WTC11 (cell line): ENCODE results near the gene VDR. TPM values are rescaled to one million over a fixed set of nuclear protein-coding genes. Genes with fewer than 3 reads are reported as not detected.

Experiments used
- ATAC-seq: fragments of 200-7000 bp; cut with Tn5 transposase; 2 replicates; pipeline ENCODE4 v1.10.0; 2021; ENCODE audit warnings: mild to moderate bottlenecking, moderate library complexity
- CTCF ChIA-PET: fragments of 300-600 bp; sonication (Branson Sonifier 250); formaldehyde crosslinking; loops from one replicate; lab custom pipeline; 2021; ENCODE audit warnings: antibody characterized with exemption; lab: Charles Lee
- POLR2A ChIA-PET: fragments of 350-600 bp; sonication (Branson Sonifier 250); formaldehyde crosslinking; loops from one replicate; lab custom pipeline; 2021; ENCODE audit warnings: antibody characterized with exemption; lab: Charles Lee
- DNase-seq: peaks from one replicate; pipeline ENCODE4 v3.0.0; 2021; ENCODE audit warnings: low spot score
- H3K27ac Mint-ChIP-seq: 2 replicates; pipeline ENCODE4 v1.8.0; 2021; ENCODE audit warnings: mixed read lengths
- H3K27me3 Mint-ChIP-seq: 2 replicates; pipeline ENCODE4 v1.8.0; 2021; ENCODE audit warnings: low read depth, mild to moderate bottlenecking, moderate library complexity, mixed read lengths
- H3K36me3 Mint-ChIP-seq: 2 replicates; pipeline ENCODE4 v1.8.0; 2021; ENCODE audit warnings: mixed read lengths
- H3K4me1 Mint-ChIP-seq: 2 replicates; pipeline ENCODE4 v1.8.0; 2022; ENCODE audit warnings: mixed read lengths
- H3K4me3 Mint-ChIP-seq: 2 replicates; pipeline ENCODE4 v1.8.0; 2021; ENCODE audit warnings: mild to moderate bottlenecking, moderate library complexity, mixed read lengths
- H3K9me3 Mint-ChIP-seq: 2 replicates; pipeline ENCODE4 v1.8.0; 2021; ENCODE audit warnings: mixed read lengths
- AFF4 ChIP-seq: sonication (generic); formaldehyde crosslinking; IDR thresholded peaks from 2 replicates; pipeline ENCODE4 v1.8.1; 2023; ENCODE audit warnings: mild to moderate bottlenecking, missing genetic modification reagents, borderline replicate concordance
- ATF1 ChIP-seq: sonication (generic); formaldehyde crosslinking; IDR thresholded peaks from 2 replicates; pipeline ENCODE4 v1.8.1; 2023; ENCODE audit warnings: mild to moderate bottlenecking, moderate library complexity, missing genetic modification reagents
- CBFB ChIP-seq: sonication (generic); formaldehyde crosslinking; IDR thresholded peaks from 2 replicates; pipeline ENCODE4 v1.8.1; 2022; ENCODE audit warnings: mild to moderate bottlenecking, low read depth, missing genetic modification reagents
- CDX4 ChIP-seq: fragments of 250-450 bp; sonication (Bioruptor Pico); IDR thresholded peaks from 2 replicates; pipeline ENCODE4 v1.9.0; 2021; ENCODE audit warnings: moderate library complexity, mild to moderate bottlenecking, inconsistent platforms, borderline replicate concordance
- CREB1 ChIP-seq: sonication (generic); formaldehyde crosslinking; IDR thresholded peaks from 2 replicates; pipeline ENCODE4 v1.8.0; 2023; ENCODE audit warnings: mild to moderate bottlenecking, missing genetic modification reagents
- ELF4 ChIP-seq: sonication (generic); formaldehyde crosslinking; IDR thresholded peaks from 2 replicates; pipeline ENCODE4 v1.8.1; 2022; ENCODE audit warnings: low read depth, mild to moderate bottlenecking, moderate library complexity, missing genetic modification reagents
- ESRRA ChIP-seq: sonication (generic); formaldehyde crosslinking; IDR thresholded peaks from 2 replicates; pipeline ENCODE4 v1.8.1; 2022; ENCODE audit warnings: mild to moderate bottlenecking, missing genetic modification reagents, borderline replicate concordance
- FOXK1 ChIP-seq: sonication (generic); formaldehyde crosslinking; IDR thresholded peaks from 2 replicates; pipeline ENCODE4 v1.8.0; 2022; ENCODE audit warnings: mild to moderate bottlenecking, moderate library complexity, missing genetic modification reagents
- GTF2I ChIP-seq: fragments of 250-450 bp; sonication (Bioruptor Pico); conservative IDR thresholded peaks from 2 replicates; pipeline ENCODE4 v1.4.0; 2021; ENCODE audit warnings: mild to moderate bottlenecking
- HMGA2 ChIP-seq: fragments of 250-450 bp; sonication (Bioruptor Pico); IDR thresholded peaks from 2 replicates; pipeline ENCODE4 v1.4.0; 2021; ENCODE audit warnings: mild to moderate bottlenecking, moderate library complexity
- HMGXB4 ChIP-seq: sonication (generic); formaldehyde crosslinking; IDR thresholded peaks from 2 replicates; pipeline ENCODE4 v1.8.1; 2023; ENCODE audit warnings: mild to moderate bottlenecking, moderate library complexity, missing genetic modification reagents
- JUN ChIP-seq: sonication (generic); formaldehyde crosslinking; IDR thresholded peaks from 2 replicates; pipeline ENCODE4 v1.8.0; 2023; ENCODE audit warnings: mild to moderate bottlenecking, missing genetic modification reagents
- NFE2L1 ChIP-seq: sonication (generic); formaldehyde crosslinking; IDR thresholded peaks from 2 replicates; pipeline ENCODE4 v1.8.1; 2023; ENCODE audit warnings: missing genetic modification reagents
- RORB ChIP-seq: fragments of 250-450 bp; sonication (Bioruptor Pico); IDR thresholded peaks from 2 replicates; pipeline ENCODE4 v1.9.0; 2021; ENCODE audit warnings: mild to moderate bottlenecking
- STAT6 ChIP-seq: sonication (generic); formaldehyde crosslinking; conservative IDR thresholded peaks from 2 replicates; pipeline ENCODE4 v1.8.1; 2023; ENCODE audit warnings: mild to moderate bottlenecking, low read depth, missing genetic modification reagents, moderate library complexity
- ZNF232 ChIP-seq: sonication (generic); formaldehyde crosslinking; IDR thresholded peaks from 2 replicates; pipeline ENCODE4 v1.8.0; 2022; ENCODE audit warnings: mild to moderate bottlenecking, missing genetic modification reagents
- total RNA-seq: library from RNA; stranded (reverse); gene quantifications from 3 replicates; pipeline ENCODE4 v1.2.3, GENCODE V29; 2021
- TF ChIP-seq, protein P1 (sequence below): sonication (generic); formaldehyde crosslinking; IDR thresholded peaks from 2 replicates; pipeline ENCODE4 v1.8.0; 2023; ENCODE audit warnings: missing genetic modification reagents
- TF ChIP-seq, protein P2 (sequence below): fragments of 250-450 bp; sonication (Bioruptor Pico); IDR thresholded peaks from 2 replicates; pipeline ENCODE4 v1.9.0; 2021; ENCODE audit warnings: mild to moderate bottlenecking, borderline replicate concordance
- TF ChIP-seq, protein P3 (sequence below): sonication (generic); formaldehyde crosslinking; IDR thresholded peaks from 2 replicates; pipeline ENCODE4 v1.8.1; 2023; ENCODE audit warnings: mild to moderate bottlenecking, missing genetic modification reagents

Gene VDR
- total RNA-seq, 1 experiment from 2014 or later = 1.3 TPM

DNA sequence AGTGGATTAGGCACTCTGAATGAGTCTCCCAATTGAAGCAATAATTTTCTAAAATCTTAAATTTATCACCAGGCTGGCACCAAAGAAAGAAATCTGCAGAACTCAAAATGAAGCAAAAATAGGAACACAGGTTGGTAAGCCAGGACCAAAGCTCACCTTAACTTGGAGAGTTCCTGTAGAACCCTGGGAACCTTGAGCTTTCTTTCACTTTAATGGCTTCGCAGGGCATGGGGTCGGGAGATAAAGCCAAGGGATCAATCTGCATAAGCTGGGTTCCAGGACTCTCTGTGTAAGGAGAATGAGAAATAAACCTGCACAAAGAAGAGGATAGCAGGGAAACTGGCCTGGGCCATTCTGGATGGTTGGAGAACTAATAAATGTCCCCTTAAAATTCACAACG is 8.3 kb upstream of the VDR start:
- Mint-ChIP-seq H3K4me1 (no peaks in the 10 kb centered on the region), H3K27ac (no peak overlapping the region), H3K9me3 (peaks cover 5% of the 10 kb centered on the region), H3K27me3 (peaks cover 35% of the 10 kb centered on the region), H3K36me3 (no peaks in the 10 kb centered on the region), H3K4me3 (no peak overlapping the region)
- TF ChIP-seq ZNF232 (CRISPR knock-in tag) = no peak
- TF ChIP-seq FOXK1 (CRISPR knock-in tag) = no peak
- no peak for TF ChIP-seq CREB1 (CRISPR knock-in tag)
- TF ChIP-seq ESRRA (CRISPR knock-in tag) = no peak
- TF ChIP-seq CDX4 (CRISPR knock-in tag) = no peak
- TF ChIP-seq HMGXB4 (CRISPR knock-in tag) = no peak
- TF ChIP-seq STAT6 (CRISPR knock-in tag) = no peak
- TF ChIP-seq, protein P1, sequence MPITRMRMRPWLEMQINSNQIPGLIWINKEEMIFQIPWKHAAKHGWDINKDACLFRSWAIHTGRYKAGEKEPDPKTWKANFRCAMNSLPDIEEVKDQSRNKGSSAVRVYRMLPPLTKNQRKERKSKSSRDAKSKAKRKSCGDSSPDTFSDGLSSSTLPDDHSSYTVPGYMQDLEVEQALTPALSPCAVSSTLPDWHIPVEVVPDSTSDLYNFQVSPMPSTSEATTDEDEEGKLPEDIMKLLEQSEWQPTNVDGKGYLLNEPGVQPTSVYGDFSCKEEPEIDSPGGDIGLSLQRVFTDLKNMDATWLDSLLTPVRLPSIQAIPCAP (CRISPR knock-in tag) = no peak
- TF ChIP-seq, protein P2, sequence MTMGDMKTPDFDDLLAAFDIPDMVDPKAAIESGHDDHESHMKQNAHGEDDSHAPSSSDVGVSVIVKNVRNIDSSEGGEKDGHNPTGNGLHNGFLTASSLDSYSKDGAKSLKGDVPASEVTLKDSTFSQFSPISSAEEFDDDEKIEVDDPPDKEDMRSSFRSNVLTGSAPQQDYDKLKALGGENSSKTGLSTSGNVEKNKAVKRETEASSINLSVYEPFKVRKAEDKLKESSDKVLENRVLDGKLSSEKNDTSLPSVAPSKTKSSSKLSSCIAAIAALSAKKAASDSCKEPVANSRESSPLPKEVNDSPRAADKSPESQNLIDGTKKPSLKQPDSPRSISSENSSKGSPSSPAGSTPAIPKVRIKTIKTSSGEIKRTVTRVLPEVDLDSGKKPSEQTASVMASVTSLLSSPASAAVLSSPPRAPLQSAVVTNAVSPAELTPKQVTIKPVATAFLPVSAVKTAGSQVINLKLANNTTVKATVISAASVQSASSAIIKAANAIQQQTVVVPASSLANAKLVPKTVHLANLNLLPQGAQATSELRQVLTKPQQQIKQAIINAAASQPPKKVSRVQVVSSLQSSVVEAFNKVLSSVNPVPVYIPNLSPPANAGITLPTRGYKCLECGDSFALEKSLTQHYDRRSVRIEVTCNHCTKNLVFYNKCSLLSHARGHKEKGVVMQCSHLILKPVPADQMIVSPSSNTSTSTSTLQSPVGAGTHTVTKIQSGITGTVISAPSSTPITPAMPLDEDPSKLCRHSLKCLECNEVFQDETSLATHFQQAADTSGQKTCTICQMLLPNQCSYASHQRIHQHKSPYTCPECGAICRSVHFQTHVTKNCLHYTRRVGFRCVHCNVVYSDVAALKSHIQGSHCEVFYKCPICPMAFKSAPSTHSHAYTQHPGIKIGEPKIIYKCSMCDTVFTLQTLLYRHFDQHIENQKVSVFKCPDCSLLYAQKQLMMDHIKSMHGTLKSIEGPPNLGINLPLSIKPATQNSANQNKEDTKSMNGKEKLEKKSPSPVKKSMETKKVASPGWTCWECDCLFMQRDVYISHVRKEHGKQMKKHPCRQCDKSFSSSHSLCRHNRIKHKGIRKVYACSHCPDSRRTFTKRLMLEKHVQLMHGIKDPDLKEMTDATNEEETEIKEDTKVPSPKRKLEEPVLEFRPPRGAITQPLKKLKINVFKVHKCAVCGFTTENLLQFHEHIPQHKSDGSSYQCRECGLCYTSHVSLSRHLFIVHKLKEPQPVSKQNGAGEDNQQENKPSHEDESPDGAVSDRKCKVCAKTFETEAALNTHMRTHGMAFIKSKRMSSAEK (CRISPR knock-in tag) = no peak
- TF ChIP-seq NFE2L1 = no peak
- no peak for TF ChIP-seq HMGA2
- TF ChIP-seq ELF4 (CRISPR knock-in tag) = no peak
- TF ChIP-seq ATF1 = no peak
- DNase-seq = no peak
- ChIA-PET CTCF (interaction anchor here (1.8 to 5.4 kb wide), 3 partner anchors 8 to 36 kb away, joined by 7 to 39 read pairs (median 11); partner anchors contain the start of gene VDR), POLR2A (interaction anchor here (0.5 kb wide), 1 partner anchor 257 kb away, joined by 6 read pairs; no protein-coding TSS in a partner anchor)
- ATAC-seq = no peak

GRCh38 chr12:47912556-47912955 is 7.8 kb upstream of the VDR start:
- POLR2A ChIA-PET = no interaction called here
- CTCF ChIA-PET = interaction anchor here (1.8 to 5.4 kb wide), 3 partner anchors 8 to 37 kb away, joined by 7 to 39 read pairs (median 11); partner anchors contain the start of gene VDR
- no peak for DNase-seq
- Mint-ChIP-seq H3K4me1 (no peaks in the 10 kb centered on the region), H3K4me3 (no peak overlapping the region), H3K27ac (no peak overlapping the region), H3K27me3 (peaks cover 40% of the 10 kb centered on the region), H3K36me3 (no peaks in the 10 kb centered on the region), H3K9me3 (peaks cover 5% of the 10 kb centered on the region)
- no peak for ATAC-seq
- no peak for TF ChIP-seq GTF2I (CRISPR knock-in tag)
- TF ChIP-seq, protein P1 (CRISPR knock-in tag) = no peak
- TF ChIP-seq CBFB (CRISPR knock-in tag) = no peak
- no peak for TF ChIP-seq AFF4
- TF ChIP-seq, protein P3, sequence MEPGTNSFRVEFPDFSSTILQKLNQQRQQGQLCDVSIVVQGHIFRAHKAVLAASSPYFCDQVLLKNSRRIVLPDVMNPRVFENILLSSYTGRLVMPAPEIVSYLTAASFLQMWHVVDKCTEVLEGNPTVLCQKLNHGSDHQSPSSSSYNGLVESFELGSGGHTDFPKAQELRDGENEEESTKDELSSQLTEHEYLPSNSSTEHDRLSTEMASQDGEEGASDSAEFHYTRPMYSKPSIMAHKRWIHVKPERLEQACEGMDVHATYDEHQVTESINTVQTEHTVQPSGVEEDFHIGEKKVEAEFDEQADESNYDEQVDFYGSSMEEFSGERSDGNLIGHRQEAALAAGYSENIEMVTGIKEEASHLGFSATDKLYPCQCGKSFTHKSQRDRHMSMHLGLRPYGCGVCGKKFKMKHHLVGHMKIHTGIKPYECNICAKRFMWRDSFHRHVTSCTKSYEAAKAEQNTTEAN (CRISPR knock-in tag) = no peak
- no peak for TF ChIP-seq JUN
- TF ChIP-seq RORB (CRISPR knock-in tag) = no peak
